ENCODE results near the gene CYSLTR2.

Gene CYSLTR2

GRCh38 chr13:48653472-48653939 lies at the start of gene CYSLTR2:
CYSLTR2 (plus strand) TSS chr13:48653929; CDS start chr13:48706818, 52,889 bp downstream.
- peak; percentile 10 for DNase-seq (ENCODE audit: low read depth)

GRCh38 chr13:48615049-48615448 lies 38.7 kb upstream of the CYSLTR2 start:
- DNase-seq (ENCODE audit: low read depth) = no peak

- DNase-seq (ENCODE audit: low read depth) = no peak
Observed at GRCh38 chr13:48618937-48619336, 34.8 kb upstream of the CYSLTR2 start.

GRCh38 chr13:48621056-48621455 lies 32.7 kb upstream of the CYSLTR2 start:
- no peak for DNase-seq (ENCODE audit: low read depth)

- DNase-seq (ENCODE audit: low read depth) = no peak
Observed at GRCh38 chr13:48624016-48624415, 29.7 kb upstream of the CYSLTR2 start.

GRCh38 chr13:48624858-48625257 lies 28.9 kb upstream of the CYSLTR2 start:
- DNase-seq (ENCODE audit: low read depth) = peak; percentile 9

- DNase-seq (ENCODE audit: low read depth) = no peak
Observed at GRCh38 chr13:48625413-48626076, 28.2 kb upstream of the CYSLTR2 start.

- no peak for DNase-seq (ENCODE audit: low read depth)
Observed at GRCh38 chr13:48626077-48626449, 27.7 kb upstream of the CYSLTR2 start.

GRCh38 chr13:48626726-48627451 lies 26.8 kb upstream of the CYSLTR2 start:
- DNase-seq (ENCODE audit: low read depth) = no peak

GRCh38 chr13:48629277-48629676 lies 24.5 kb upstream of the CYSLTR2 start:
- no peak for DNase-seq (ENCODE audit: low read depth)

GRCh38 chr13:48630291-48630690 lies 23.4 kb upstream of the CYSLTR2 start:
- DNase-seq (ENCODE audit: low read depth) = no peak

GRCh38 chr13:48630773-48631172 lies 23.0 kb upstream of the CYSLTR2 start:
- no peak for DNase-seq (ENCODE audit: low read depth)

- DNase-seq (ENCODE audit: low read depth) = no peak
Observed at GRCh38 chr13:48631441-48631840, 22.3 kb upstream of the CYSLTR2 start.

GRCh38 chr13:48633700-48634099 lies 20.0 kb upstream of the CYSLTR2 start:
- DNase-seq (ENCODE audit: low read depth) = no peak

- no peak for DNase-seq (ENCODE audit: low read depth)
Observed at GRCh38 chr13:48634636-48635035, 19.1 kb upstream of the CYSLTR2 start.

- DNase-seq (ENCODE audit: low read depth) = no peak
Observed at GRCh38 chr13:48635478-48635877, 18.3 kb upstream of the CYSLTR2 start.

GRCh38 chr13:48636550-48636949 lies 17.2 kb upstream of the CYSLTR2 start:
- DNase-seq (ENCODE audit: low read depth) = no peak

GRCh38 chr13:48637601-48638000 lies 16.1 kb upstream of the CYSLTR2 start:
- no peak for DNase-seq (ENCODE audit: low read depth)

- DNase-seq (ENCODE audit: low read depth) = no peak
Observed at GRCh38 chr13:48640767-48641166, 13.0 kb upstream of the CYSLTR2 start.

GRCh38 chr13:48641404-48641803 lies 12.3 kb upstream of the CYSLTR2 start:
- no peak for DNase-seq (ENCODE audit: low read depth)

GRCh38 chr13:48642061-48642460 lies 11.7 kb upstream of the CYSLTR2 start:
- DNase-seq (ENCODE audit: low read depth) = no peak

GRCh38 chr13:48643159-48643558 lies 10.6 kb upstream of the CYSLTR2 start:
- no peak for DNase-seq (ENCODE audit: low read depth)

- no peak for DNase-seq (ENCODE audit: low read depth)
Observed at GRCh38 chr13:48644141-48644540, 9.6 kb upstream of the CYSLTR2 start.

- DNase-seq (ENCODE audit: low read depth) = no peak
Observed at GRCh38 chr13:48644951-48645350, 8.8 kb upstream of the CYSLTR2 start.
